GM21360 (cell line): ENCODE results near the gene HBD.
A peak's percentile ranks its signal among the peaks of the same experiment; 100 is the strongest.
"Not testable (repeated sequence)": the region's sequence is repeated elsewhere in the genome, so short reads cannot be mapped to it uniquely, and the experiment has no call there.

Experiments used
- ATAC-seq: cut with Tn5 transposase; IDR thresholded peaks from one replicate; pipeline ENCODE4 v1.9.1; 2021; ENCODE audit warnings: mild to moderate bottlenecking, moderate library complexity; ENCODE audit not compliant: unreplicated experiment

HBD gene

DNA sequence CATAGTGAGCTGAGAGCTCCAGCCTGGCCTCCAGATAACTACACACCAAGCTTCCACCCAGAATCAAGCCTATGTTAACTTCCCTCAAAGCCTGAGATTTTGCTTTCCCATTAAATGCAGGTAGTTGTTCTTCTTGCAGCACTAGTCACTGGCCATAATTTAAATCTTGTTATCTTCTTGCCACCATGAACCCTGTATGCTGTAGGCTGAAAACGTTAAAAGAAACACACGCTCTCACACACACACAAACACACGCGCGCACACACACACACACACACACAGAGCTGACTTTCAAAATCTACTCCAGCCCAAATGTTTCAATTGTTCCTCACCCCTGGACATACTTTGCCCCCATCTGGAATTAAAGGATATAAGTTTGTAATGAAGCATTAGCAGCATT is 19.2 kb upstream of the HBD start:
- not testable (repeated sequence) for ATAC-seq

DNA sequence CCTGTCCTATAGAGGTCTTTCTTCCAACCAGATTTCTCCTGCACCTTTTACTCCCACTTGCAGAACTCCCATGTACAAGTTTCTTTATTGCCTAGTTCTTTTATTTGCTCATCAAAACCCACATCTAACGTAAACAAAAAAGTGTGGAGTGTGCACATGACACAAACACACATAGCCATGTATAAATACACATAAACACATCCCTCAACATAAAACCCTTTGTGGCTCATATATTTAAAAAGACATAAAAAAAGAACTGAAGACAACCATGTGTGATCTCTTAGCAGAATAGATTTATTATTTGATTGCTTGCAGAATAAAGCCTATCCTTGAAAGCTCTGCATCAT is 18.6 kb upstream of the HBD start:
- no peak for ATAC-seq

DNA sequence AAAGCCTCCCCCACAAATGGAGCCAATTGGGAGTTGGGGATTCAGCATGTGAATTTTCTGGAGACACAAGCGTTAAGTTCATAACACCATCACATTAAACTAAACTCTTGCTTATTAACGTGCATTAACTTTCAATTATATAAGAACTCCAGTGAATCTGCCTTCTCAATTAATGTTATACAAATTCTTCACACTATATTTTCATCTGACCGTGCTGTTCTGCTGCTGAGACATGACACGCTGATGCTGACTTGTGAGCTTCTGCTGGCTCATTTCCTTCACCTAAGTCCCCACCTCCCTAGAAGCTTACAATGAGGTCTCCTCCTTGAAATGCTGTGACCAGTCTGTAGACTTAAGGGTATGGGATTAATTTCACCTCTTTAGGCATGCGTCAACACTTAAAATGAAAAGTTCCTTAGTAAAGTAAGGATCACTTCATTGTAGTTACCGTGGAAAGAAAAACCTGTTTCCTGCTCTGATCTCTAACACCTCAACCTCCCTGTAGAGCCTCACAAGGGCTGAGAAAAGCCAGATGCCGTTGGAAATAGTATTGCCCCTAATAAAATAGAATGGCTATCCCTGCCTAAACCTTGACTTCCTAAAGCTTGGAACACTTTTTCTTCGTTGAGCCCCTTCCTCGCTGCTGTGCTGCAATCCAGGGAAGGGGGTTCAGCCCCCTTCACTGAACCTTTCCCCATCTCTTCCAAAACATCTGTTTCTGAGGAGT is 18.1 kb upstream of the HBD start:
- ATAC-seq = no peak

DNA sequence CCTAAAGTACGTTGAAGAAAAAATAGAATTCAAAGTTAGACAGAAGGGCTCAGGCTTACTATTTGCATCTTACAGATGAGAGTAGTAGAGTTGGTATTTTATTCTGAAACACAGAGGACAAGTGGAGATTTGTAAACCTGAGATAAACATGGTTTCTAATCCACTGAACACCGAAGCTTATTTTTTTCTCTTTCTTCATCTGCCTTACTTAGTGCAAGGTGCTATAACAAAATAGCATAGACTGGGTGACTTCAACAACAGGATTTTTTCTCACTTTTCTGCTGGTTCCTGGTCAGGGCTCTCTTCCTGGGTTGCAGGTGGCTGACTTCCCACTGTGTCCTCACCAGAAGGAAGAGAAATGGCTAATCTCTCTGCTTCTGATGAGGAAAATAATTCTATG is 17.5 kb upstream of the HBD start:
- ATAC-seq = no peak

DNA sequence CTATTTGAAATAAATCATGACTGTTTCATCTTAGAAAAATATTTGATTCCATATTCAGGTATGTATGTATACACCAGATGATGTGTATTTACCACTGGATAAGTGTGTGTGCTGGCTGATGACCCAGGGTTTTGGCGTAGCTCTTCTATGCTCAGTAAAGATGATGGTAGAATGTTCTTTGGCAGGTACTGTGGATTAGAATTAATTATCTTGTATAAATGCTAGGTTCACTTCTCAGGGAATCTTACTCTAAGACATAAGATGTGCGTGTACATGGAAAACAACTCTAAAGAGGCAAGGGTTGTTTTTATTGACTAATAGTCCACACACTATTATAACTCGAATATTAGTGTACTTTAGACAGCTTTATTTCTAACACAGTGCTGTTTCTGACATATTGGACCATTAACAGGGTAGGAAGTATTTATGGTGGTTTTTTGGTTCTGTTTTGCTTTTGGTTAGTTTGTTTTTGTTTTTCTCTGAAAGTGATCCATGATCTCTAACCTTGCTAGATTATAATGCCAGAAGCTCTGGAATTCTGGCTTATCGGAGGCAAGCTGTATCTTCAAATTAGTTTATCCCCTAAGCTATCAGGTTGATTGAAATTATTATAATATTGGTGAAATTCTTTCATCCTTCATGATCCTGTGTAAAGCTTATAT is 16.4 kb upstream of the HBD start:
- ATAC-seq = no peak

DNA sequence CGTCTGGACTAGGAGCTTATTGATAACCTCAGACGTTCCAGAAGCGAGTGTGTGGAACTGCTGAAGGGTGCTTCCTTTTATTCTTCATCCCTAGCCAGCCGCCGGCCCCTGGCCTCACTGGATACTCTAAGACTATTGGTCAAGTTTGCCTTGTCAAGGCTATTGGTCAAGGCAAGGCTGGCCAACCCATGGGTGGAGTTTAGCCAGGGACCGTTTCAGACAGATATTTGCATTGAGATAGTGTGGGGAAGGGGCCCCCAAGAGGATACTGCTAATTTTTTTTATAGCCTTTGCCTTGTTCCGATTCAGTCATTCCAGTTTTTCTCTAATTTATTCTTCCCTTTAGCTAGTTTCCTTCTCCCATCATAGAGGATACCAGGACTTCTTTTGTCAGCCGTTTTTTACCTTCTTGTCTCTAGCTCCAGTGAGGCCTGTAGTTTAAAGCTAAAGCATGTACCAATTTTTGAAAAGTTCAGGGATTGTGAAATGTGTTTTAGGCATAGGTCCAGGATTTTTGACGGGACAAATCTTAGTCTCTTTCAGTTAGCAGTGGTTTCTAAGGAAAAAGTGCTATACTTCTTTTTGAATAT is 15.6 kb upstream of the HBD start, which contains the start of gene HBG1:
TSS of gene HBG1 (minus strand) at position 51 of the 590 bp plus-strand sequence. CDS start 53 bp downstream, outside the sequence.
- ATAC-seq = not testable (repeated sequence)

DNA sequence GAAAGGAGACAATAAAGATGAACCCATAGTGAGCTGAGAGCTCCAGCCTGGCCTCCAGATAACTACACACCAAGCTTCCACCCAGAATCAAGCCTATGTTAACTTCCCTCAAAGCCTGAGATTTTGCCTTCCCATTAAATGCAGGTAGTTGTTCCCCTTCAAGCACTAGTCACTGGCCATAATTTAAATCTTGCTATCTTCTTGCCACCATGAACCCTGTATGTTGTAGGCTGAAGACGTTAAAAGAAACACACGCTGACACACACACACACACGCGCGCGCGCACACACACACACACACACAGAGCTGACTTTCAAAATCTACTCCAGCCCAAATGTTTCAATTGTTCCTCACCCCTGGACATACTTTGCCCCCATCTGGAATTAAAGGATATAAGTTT is 14.2 kb upstream of the HBD start:
- not testable (repeated sequence) for ATAC-seq

DNA sequence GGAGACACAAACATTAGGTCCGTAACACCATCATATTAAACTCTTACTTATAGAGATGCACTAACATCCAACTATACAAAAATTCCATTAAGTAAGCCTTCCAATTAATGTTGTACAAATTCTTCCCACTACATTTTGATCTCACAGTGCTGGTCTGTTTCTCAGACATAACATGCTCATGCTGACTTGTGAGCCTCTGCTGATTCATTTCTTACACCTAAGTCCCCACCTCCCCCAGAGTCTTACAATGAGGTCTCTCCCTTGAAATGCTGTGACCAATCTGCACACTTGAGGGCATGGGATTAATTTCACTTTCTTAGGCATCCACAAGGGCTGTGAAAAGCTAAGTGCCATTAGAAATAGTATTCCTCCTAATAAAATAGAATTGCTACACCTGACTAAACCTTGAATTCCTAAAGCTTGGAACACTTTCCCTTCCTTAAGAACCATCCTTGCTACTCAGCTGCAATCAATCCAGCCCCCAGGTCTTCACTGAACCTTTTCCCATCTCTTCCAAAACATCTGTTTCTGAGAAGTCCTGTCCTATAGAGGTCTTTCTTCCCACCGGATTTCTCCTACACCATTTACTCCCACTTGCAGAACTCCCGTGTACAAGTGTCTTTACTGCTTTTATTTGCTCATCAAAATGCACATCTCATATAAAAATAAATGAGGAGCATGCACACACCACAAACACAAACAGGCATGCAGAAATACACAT is 13.3 kb upstream of the HBD start:
- ATAC-seq = no peak

DNA sequence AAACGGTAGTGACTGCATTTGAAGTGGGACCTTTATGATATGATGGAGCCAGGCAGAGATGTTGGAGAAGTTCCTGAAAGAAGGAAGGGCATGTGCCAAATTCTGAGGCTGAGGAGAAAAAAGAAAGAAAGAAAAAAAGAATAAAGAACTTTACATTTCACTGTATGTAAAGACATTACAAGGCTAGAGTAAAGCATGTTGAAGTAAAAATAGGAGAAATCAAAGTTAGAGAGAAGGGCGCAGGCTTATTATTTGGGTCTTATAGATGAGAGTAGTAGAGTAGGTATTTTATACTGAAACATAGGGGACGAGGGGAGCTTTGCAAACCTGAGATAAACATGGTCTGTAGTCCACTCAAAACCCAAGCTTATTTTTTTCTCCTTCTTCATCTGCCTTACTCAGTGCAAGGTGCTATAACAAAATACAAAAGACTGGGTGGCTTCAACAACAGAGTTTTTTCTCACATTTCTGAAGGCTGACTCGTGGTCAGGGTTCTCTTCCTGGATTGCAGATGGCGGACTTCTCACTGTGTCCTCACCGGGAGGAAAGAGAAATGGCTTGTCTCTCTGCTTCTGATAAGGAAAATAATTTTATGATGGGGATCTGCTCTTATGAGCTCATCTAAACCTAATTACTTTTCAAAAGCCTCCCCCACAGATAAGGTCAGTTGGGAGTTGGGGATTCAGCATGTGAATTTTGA is 12.6 kb upstream of the HBD start:
- no peak for ATAC-seq

DNA sequence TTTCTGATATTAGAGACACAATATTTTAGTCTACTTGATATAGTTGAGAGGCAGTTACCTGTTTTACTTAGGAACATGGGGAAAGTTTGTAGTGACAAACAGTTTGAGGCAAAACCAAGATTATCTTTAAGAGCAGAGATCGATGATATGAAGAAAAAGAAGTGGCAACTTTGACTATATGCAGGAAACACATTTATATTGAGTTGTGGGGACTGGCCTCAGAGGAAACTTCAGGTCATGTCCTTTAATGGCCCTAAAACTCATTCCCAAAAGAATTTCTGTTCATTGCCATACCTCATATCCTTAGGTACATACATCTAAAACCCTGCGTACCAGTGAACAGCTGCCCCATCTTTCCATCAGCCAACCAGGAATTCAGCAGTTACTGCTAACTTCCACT is 10.9 kb upstream of the HBD start:
- no peak for ATAC-seq

DNA sequence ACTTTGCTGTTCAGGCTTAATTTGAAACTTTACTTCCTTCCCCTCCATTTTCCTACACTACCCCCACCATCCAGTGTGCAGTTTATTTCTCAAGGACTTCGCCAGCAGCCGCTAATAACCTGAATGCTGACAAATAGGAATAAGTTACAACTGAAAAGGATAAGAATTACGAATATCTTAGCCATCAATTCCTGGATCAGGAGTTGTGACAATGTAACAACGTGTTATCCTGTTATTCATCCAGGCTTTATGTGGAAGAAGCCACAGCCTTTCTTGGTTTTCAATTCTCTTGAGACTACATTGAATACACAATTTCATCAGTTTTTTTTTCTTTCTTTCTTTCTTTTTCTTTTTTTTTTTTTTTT is 9.5 kb upstream of the HBD start:
- ATAC-seq = no peak

DNA sequence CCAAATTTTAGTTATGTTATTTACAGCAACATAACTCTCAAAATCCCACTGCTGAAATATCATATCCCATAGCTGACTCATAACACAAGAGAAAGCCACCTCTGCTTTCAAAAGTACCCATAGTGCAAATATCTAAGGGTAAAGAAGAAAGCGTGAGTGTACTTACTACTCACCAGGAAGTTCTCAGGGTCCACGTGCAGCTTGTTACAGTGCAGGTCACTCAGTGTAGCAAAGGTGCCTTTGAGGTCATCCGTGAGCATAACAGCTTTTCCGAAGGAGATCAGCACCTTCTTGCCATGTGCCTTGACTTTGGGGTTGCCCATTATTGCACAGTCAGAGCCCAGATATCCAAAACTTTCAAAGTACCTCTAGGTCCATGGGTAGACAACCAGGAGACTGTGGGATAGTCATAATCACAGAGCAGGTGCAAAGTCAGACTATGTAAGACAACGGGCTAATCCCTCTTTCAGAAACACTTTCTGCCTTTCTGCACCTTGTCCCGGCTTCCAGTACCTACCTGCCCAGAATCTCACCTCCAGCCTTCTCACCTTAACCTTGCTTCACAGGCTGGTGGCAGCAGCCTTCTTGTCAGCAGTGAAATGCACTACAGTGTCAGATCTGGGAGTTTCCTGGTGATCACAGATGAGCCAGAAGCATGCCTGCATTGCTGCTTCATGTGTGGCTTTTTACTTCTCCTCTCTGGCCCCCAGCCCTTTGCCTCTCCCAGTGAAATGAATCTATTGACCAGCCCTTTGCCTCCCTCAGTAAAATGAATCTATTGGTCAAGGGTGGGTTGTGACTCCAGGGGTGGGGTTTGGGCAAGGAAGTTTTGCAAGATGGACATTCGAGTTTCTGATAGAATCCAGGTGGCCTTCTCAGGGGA is 8.9 kb upstream of the HBD start:
- ATAC-seq = peak; percentile 69

DNA sequence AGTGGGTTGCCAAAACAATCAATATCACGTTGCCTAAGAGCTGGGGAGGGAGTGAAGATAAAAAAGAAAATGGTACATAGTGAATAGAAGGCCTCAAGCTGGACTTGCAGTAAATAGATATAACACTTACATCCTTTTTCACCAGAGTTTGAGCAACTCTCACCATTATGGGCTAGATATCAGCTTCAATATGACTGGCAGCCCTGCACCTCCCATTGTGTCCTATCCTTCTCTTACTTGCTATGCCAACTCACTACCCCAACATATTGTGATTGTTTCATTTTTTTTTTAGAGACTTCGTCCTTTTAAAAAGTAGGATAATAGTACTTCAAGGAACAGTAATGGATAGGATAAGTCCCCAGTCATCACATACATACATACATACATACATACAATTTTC is 7.9 kb upstream of the HBD start:
- no peak for ATAC-seq

DNA sequence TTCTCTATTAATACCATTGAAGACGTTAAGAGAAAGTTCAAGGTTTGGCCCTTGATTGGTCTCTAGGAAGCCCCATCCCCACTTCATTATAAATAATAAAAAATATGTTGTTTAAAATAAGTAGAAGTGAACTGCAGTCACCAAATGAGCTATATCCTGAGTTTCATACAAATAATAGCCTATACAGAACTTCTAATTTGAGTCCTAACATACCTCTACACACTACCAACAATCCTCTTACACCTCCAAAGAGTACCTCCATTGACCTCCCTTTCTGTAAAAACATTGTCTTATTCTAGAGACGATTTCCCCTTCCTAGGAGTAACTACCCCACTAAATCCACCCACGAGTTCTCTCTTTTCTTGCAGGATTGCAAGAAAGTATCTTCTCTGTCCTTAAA is 7.2 kb upstream of the HBD start:
- ATAC-seq = no peak

DNA sequence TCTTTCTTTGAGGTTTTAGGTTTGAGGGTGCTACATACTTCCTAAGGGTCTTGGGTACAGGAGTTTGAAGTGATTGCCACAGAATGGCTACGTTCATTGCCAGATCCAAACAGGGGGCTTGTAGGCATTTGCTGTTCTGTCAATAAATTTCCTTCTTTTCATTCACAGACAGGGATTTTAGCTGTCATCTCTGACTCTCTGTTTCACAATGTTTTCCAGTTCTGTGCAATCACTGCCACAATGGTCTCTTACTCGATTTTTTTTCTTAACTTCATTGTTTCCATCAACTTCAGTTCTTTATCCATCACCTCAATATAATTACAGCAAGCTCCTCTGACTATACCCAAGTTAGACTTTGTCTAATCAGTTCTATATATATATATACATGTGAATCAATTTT is 6.2 kb upstream of the HBD start:
- no peak for ATAC-seq

DNA sequence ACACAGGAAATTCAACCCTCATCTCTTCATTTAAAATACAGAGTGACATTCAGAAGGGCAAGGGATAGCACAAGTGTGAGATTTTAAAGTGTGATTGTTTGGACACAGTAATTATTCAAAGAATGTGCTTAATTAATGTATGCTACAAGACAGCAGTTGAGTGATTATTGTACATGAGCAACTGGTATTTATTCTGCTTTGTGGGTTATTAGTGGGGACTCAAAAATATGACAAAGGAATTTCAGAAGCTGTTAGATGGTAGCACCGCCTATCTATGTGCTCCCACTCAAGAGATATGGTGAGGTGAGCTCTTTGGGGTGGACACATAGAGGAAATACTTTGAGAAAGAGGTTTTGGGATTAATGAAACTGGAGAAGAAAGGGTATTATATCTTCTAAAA is 5.8 kb upstream of the HBD start:
- ATAC-seq = no peak

DNA sequence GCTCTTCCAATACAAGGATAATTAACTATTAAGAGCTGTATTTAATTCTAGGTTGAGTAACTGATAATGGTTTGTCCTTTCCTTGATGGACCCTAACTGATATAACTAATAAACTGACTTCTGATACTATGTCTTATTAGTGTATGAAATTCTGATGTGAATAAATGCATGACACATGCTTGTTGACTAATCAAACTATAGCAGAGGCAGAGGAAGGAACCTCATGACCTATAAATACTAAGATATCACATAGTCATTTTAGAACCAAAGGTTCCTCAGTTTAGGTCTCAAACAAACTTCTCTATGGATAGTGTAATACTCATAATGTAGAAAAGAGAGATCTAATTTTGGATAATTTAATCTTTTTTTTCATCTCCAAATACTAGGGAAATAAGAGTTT is 4.8 kb upstream of the HBD start:
- ATAC-seq = no peak

DNA sequence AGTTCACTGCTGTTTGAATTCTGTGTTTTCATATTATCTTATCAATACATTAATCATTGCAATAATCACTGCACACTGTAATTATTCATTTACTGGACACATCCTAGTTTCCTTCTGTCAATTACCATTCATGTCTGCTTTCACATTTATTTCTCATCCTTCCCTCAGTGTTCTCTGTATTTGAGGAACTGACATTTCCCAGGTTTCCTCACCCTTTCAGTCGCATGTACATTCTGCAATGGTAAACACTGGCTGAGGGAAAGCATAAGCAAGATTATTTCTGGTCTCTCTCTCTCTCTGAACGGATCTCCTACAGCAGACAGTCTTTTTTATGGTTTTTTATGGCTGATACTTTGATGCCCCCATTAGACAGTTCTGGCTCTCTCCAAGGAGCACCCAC is 4.2 kb upstream of the HBD start:
- no peak for ATAC-seq

DNA sequence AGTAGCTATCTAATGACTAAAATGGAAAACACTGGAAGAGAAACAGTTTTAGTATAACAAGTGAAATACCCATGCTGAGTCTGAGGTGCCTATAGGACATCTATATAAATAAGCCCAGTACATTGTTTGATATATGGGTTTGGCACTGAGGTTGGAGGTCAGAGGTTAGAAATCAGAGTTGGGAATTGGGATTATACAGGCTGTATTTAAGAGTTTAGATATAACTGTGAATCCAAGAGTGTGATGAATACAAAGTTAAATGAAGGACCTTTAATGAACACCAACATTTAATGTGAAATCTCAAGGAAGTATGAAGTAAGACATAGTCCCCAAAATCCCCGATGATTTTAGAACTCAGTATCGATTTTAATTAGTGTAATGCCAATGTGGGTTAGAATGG is 3.1 kb upstream of the HBD start:
- ATAC-seq = no peak

DNA sequence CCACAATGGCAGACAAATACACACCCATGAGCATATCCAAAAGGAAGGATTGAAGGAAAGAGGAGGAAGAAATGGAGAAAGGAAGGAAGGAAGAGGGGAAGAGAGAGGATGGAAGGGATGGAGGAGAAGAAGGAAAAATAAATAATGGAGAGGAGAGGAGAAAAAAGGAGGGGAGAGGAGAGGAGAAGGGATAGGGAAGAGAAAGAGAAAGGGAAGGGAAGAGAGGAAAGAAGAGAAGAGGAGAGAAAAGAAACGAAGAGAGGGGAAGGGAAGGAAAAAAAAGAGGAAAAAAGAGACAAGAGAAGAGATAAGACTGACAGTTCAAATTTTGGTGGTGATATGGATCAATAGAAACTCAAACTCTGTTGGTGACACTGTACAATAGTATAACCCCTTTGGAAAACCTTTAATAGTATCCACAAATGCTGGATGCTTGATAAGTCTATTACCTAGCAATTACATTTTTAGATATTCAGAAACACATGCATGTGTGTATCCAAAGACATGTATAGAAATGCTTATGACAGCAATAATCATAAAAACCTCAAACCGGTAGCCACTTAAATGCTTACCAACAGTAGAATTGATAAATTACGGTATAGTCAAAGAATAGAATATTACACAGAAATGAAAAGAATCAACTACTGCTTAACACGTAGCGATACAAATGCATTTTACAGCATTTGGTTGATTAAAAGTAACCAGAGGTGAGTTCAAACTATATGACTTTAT is 1.2 kb upstream of the HBD start:
- no peak for ATAC-seq
